Measurements from ENCODE around the gene ARL2BP.
A peak's percentile ranks its signal among the peaks of the same experiment; 100 is the strongest.

ARL2BP gene

GRCh38 chr16:57284952-57285363 lies 39.9 kb downstream of the ARL2BP start:
- peaks cover 39% of the 10 kb centered on the region for H3K27me3 ChIP-seq (ENCODE audit: control insufficient read depth, insufficient read depth, low read length)
- H3K4me3 ChIP-seq (ENCODE audit: low read depth, low read length): peak overlapping the region; percentile 90
- no peak overlapping the region; the same call in 1 of the 2 replicates for H3K27ac ChIP-seq (ENCODE audit: low read depth, low read length)
- peaks cover 7% of the 10 kb centered on the region; the same call in 1 of the 2 replicates for H3K4me1 ChIP-seq (ENCODE audit: control insufficient read depth, insufficient read depth, low read length)
- H3K9ac ChIP-seq (ENCODE audit: low read length): peak overlapping the region; percentile 54
- H3K9me3 ChIP-seq (ENCODE audit: control insufficient read depth, insufficient read depth, low read depth, low read length): no peaks in the 10 kb centered on the region
- no peaks in the 10 kb centered on the region for H3K36me3 ChIP-seq (ENCODE audit: control insufficient read depth, insufficient read depth, low read length)

GRCh38 chr16:57285379-57285778 lies 40.3 kb downstream of the ARL2BP start:
- peaks cover 39% of the 10 kb centered on the region for H3K27me3 ChIP-seq (ENCODE audit: control insufficient read depth, insufficient read depth, low read length)
- H3K9ac ChIP-seq (ENCODE audit: low read length): no peak overlapping the region
- H3K27ac ChIP-seq (ENCODE audit: low read depth, low read length): no peak overlapping the region
- peaks cover 7% of the 10 kb centered on the region; the same call in 1 of the 2 replicates for H3K4me1 ChIP-seq (ENCODE audit: control insufficient read depth, insufficient read depth, low read length)
- H3K36me3 ChIP-seq (ENCODE audit: control insufficient read depth, insufficient read depth, low read length): no peaks in the 10 kb centered on the region
- H3K9me3 ChIP-seq (ENCODE audit: control insufficient read depth, insufficient read depth, low read depth, low read length): no peaks in the 10 kb centered on the region
- peak overlapping the region; percentile 90 for H3K4me3 ChIP-seq (ENCODE audit: low read depth, low read length)

- no peak overlapping the region for H3K27ac ChIP-seq (ENCODE audit: low read depth, low read length)
Measured at GRCh38 chr16:57289391-57290257, 44.6 kb downstream of the ARL2BP start.

GRCh38 chr16:57297856-57298255 lies 52.8 kb downstream of the ARL2BP start:
- Histone ChIP-seq H3K9me3 (ENCODE audit: control insufficient read depth, insufficient read depth, low read depth, low read length) (0 out of 2 replicates have a peak, but pooled peaks cover 3% of the 10 kb centered on the region), H3K36me3 (ENCODE audit: control insufficient read depth, insufficient read depth, low read length) (no peaks in the 10 kb centered on the region), H3K4me3 (ENCODE audit: low read depth, low read length) (no peak overlapping the region), H3K27me3 (ENCODE audit: control insufficient read depth, insufficient read depth, low read length) (no peaks in the 10 kb centered on the region), H3K9ac (ENCODE audit: low read length) (no peak overlapping the region), H3K4me1 (ENCODE audit: control insufficient read depth, insufficient read depth, low read length) (peaks cover 5% of the 10 kb centered on the region; the same call in 1 of the 2 replicates), H3K27ac (ENCODE audit: low read depth, low read length) (no peak overlapping the region)

More at GRCh38 chr16:57289391-57290257, 44.6 kb downstream of the ARL2BP start:
- Histone ChIP-seq H3K27me3 (ENCODE audit: control insufficient read depth, insufficient read depth, low read length) (peaks cover 8% of the 10 kb centered on the region), H3K4me3 (ENCODE audit: low read depth, low read length) (no peak overlapping the region), H3K4me1 (ENCODE audit: control insufficient read depth, insufficient read depth, low read length) (no peaks in the 10 kb centered on the region), H3K9me3 (ENCODE audit: control insufficient read depth, insufficient read depth, low read depth, low read length) (no peaks in the 10 kb centered on the region), H3K36me3 (ENCODE audit: control insufficient read depth, insufficient read depth, low read length) (no peaks in the 10 kb centered on the region), H3K9ac (ENCODE audit: low read length) (no peak overlapping the region)

- H3K27ac ChIP-seq (ENCODE audit: low read depth, low read length): no peak overlapping the region
- peaks cover 5% of the 10 kb centered on the region; the same call in 1 of the 2 replicates for H3K4me1 ChIP-seq (ENCODE audit: control insufficient read depth, insufficient read depth, low read length)
- H3K27me3 ChIP-seq (ENCODE audit: control insufficient read depth, insufficient read depth, low read length): no peaks in the 10 kb centered on the region
- H3K4me3 ChIP-seq (ENCODE audit: low read depth, low read length): peak overlapping the region; percentile 88
- peak overlapping the region; percentile 42 for H3K9ac ChIP-seq (ENCODE audit: low read length)
- no peaks in the 10 kb centered on the region for H3K36me3 ChIP-seq (ENCODE audit: control insufficient read depth, insufficient read depth, low read length)
- 0 out of 2 replicates have a peak, but pooled peaks cover 3% of the 10 kb centered on the region for H3K9me3 ChIP-seq (ENCODE audit: control insufficient read depth, insufficient read depth, low read depth, low read length)
Measured at GRCh38 chr16:57299009-57299718, 54.1 kb downstream of the ARL2BP start.

GRCh38 chr16:57299719-57300386 lies 54.8 kb downstream of the ARL2BP start:
- Histone ChIP-seq H3K9ac (ENCODE audit: low read length) (peak overlapping the region; percentile 42), H3K4me1 (ENCODE audit: control insufficient read depth, insufficient read depth, low read length) (peaks cover 5% of the 10 kb centered on the region; the same call in 1 of the 2 replicates), H3K4me3 (ENCODE audit: low read depth, low read length) (peak overlapping the region; percentile 88), H3K27ac (ENCODE audit: low read depth, low read length) (no peak overlapping the region), H3K27me3 (ENCODE audit: control insufficient read depth, insufficient read depth, low read length) (no peaks in the 10 kb centered on the region), H3K9me3 (ENCODE audit: control insufficient read depth, insufficient read depth, low read depth, low read length) (0 out of 2 replicates have a peak, but pooled peaks cover 3% of the 10 kb centered on the region), H3K36me3 (ENCODE audit: control insufficient read depth, insufficient read depth, low read length) (no peaks in the 10 kb centered on the region)

GRCh38 chr16:57300387-57301125 lies 55.5 kb downstream of the ARL2BP start:
- Histone ChIP-seq H3K36me3 (ENCODE audit: control insufficient read depth, insufficient read depth, low read length) (no peaks in the 10 kb centered on the region), H3K27ac (ENCODE audit: low read depth, low read length) (no peak overlapping the region), H3K4me3 (ENCODE audit: low read depth, low read length) (peak overlapping the region; percentile 66), H3K9me3 (ENCODE audit: control insufficient read depth, insufficient read depth, low read depth, low read length) (0 out of 2 replicates have a peak, but pooled peaks cover 3% of the 10 kb centered on the region), H3K4me1 (ENCODE audit: control insufficient read depth, insufficient read depth, low read length) (peaks cover 5% of the 10 kb centered on the region; the same call in 1 of the 2 replicates), H3K27me3 (ENCODE audit: control insufficient read depth, insufficient read depth, low read length) (no peaks in the 10 kb centered on the region), H3K9ac (ENCODE audit: low read length) (peak overlapping the region; percentile 13)

- H3K36me3 ChIP-seq (ENCODE audit: control insufficient read depth, insufficient read depth, low read length): no peaks in the 10 kb centered on the region
- H3K4me3 ChIP-seq (ENCODE audit: low read depth, low read length): peak overlapping the region; percentile 66
- 0 out of 2 replicates have a peak, but pooled peaks cover 3% of the 10 kb centered on the region for H3K9me3 ChIP-seq (ENCODE audit: control insufficient read depth, insufficient read depth, low read depth, low read length)
- no peak overlapping the region for H3K27ac ChIP-seq (ENCODE audit: low read depth, low read length)
- H3K9ac ChIP-seq (ENCODE audit: low read length): peak overlapping the region; percentile 5
- H3K27me3 ChIP-seq (ENCODE audit: control insufficient read depth, insufficient read depth, low read length): no peaks in the 10 kb centered on the region
- peaks cover 5% of the 10 kb centered on the region; the same call in 1 of the 2 replicates for H3K4me1 ChIP-seq (ENCODE audit: control insufficient read depth, insufficient read depth, low read length)
Measured at GRCh38 chr16:57301126-57301817, 56.2 kb downstream of the ARL2BP start.

All from HUES6 (cell line).